PC-9 (cell line): ENCODE measurements around the gene NDP. TPM values are rescaled to one million over a fixed set of nuclear protein-coding genes. Genes with fewer than 3 reads are reported as not detected.

Experiments
- BruUV-seq: library from RNA; stranded (reverse); fragments of 400-500 nt; replicated peaks from 2 replicates; lab custom pipeline; 2021; lab: Mats Ljungman, UMichigan
- CTCF ChIA-PET: fragments of 300-600 bp; sonication (Branson Sonifier 250); formaldehyde crosslinking; loops from one replicate; lab custom pipeline; 2022; ENCODE audit warnings: antibody characterized with exemption; lab: Charles Lee
- POLR2A ChIA-PET: fragments of 300-600 bp; sonication (Branson Sonifier 250); formaldehyde crosslinking; loops from one replicate; lab custom pipeline; 2022; ENCODE audit warnings: antibody characterized with exemption; ENCODE audit not compliant: unreplicated experiment; lab: Charles Lee
- DNase-seq, 2 experiments: peaks; one replicate each; pipeline versions ENCODE4 v3.0.0 to v3.0.0-alpha.2; 2015 to 2022; ENCODE audit warnings: mixed read lengths in 1 of 2
- H2AFZ ChIP-seq: fragments of 200-600 bp; sonication (generic); 2 replicates; pipeline ENCODE4 v1.8.1; 2017; ENCODE audit warnings: antibody characterized with exemption
- H3F3A ChIP-seq: fragments of 200-600 bp; sonication (generic); 2 replicates; pipeline ENCODE4 v1.8.1; 2017; ENCODE audit warnings: antibody characterized with exemption, mild to moderate bottlenecking, low read depth; ENCODE audit not compliant: insufficient read depth
- H3K27ac ChIP-seq: fragments of 200-600 bp; sonication (generic); 2 replicates; pipeline ENCODE4 v1.6.1; 2016; ENCODE audit warnings: mixed run types
- H3K27me3 ChIP-seq: fragments of 200-600 bp; sonication (generic); 2 replicates; pipeline ENCODE4 v1.6.1; 2016; ENCODE audit warnings: low read depth, mixed run types; ENCODE audit not compliant: insufficient read depth
- H3K36me3 ChIP-seq: fragments of 200-600 bp; sonication (generic); 2 replicates; pipeline ENCODE4 v1.6.1; 2016; ENCODE audit warnings: low read depth, mixed run types
- H3K4me1 ChIP-seq: fragments of 200-600 bp; sonication (generic); replicated peaks from 2 replicates; pipeline ENCODE4 v1.6.1; 2016; ENCODE audit warnings: mixed run types; ENCODE audit not compliant: insufficient read depth
- H3K4me2 ChIP-seq: fragments of 200-600 bp; sonication (generic); 2 replicates; pipeline ENCODE4 v1.6.1; 2017; ENCODE audit warnings: mixed run types
- H3K4me3 ChIP-seq: fragments of 200-600 bp; sonication (generic); 2 replicates; pipeline ENCODE4 v1.6.1; 2016; ENCODE audit warnings: mixed run types
- H3K79me2 ChIP-seq: fragments of 200-600 bp; sonication (generic); 2 replicates; pipeline ENCODE4 v1.6.1; 2017; ENCODE audit warnings: low read depth, mixed run types
- H3K9me2 ChIP-seq: fragments of 200-600 bp; sonication (generic); 2 replicates; pipeline ENCODE4 v1.8.1; 2017; ENCODE audit warnings: mild to moderate bottlenecking; ENCODE audit not compliant: insufficient read depth
- H3K9me3 ChIP-seq: fragments of 200-600 bp; sonication (generic); 2 replicates; pipeline ENCODE4 v1.8.1; 2016; ENCODE audit warnings: low read depth; ENCODE audit not compliant: insufficient read depth
- H4K20me1 ChIP-seq: fragments of 200-600 bp; sonication (generic); 2 replicates; pipeline ENCODE4 v1.8.1; 2017; ENCODE audit not compliant: insufficient read depth
- EZH2 ChIP-seq: fragments of 200-600 bp; sonication (generic); IDR thresholded peaks from 2 replicates; pipeline ENCODE4 v1.8.0; 2017; ENCODE audit warnings: antibody characterized with exemption, low read depth
- intact Hi-C: fragments of 100-400 bp; cut with micrococcal nuclease; formaldehyde crosslinking; loops from one replicate; pipeline ENCODE4 v1.10.0; 2022; ENCODE audit not compliant: unreplicated experiment
- total RNA-seq: library from RNA; stranded (reverse); gene quantifications from 2 replicates; pipeline ENCODE4 v1.2.3, GENCODE V29; 2021
- TF ChIP-seq, protein P1 (sequence below): fragments of 200-600 bp; sonication (generic); conservative IDR thresholded peaks from 2 replicates; pipeline ENCODE4 v1.6.1; 2017; ENCODE audit warnings: mixed run types, antibody characterized with exemption, mild to moderate bottlenecking, moderate library complexity

The NDP gene
- total RNA-seq, 1 experiment from 2014 or later = not detected

GRCh38 chrX:44006081-44006480, 32.9 kb upstream of the NDP start:
- no peaks in the 10 kb centered on the region for H4K20me1 ChIP-seq
- no peak for TF ChIP-seq EZH2
- TF ChIP-seq, protein P1, sequence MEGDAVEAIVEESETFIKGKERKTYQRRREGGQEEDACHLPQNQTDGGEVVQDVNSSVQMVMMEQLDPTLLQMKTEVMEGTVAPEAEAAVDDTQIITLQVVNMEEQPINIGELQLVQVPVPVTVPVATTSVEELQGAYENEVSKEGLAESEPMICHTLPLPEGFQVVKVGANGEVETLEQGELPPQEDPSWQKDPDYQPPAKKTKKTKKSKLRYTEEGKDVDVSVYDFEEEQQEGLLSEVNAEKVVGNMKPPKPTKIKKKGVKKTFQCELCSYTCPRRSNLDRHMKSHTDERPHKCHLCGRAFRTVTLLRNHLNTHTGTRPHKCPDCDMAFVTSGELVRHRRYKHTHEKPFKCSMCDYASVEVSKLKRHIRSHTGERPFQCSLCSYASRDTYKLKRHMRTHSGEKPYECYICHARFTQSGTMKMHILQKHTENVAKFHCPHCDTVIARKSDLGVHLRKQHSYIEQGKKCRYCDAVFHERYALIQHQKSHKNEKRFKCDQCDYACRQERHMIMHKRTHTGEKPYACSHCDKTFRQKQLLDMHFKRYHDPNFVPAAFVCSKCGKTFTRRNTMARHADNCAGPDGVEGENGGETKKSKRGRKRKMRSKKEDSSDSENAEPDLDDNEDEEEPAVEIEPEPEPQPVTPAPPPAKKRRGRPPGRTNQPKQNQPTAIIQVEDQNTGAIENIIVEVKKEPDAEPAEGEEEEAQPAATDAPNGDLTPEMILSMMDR = no peak
- ChIA-PET POLR2A (no interaction called here), CTCF (no interaction called here)
- no peaks in the 10 kb centered on the region for H3K27me3 ChIP-seq
- H3K79me2 ChIP-seq = no peaks in the 10 kb centered on the region
- no TSS peak for BruUV-seq
- H3K4me3 ChIP-seq = no peak overlapping the region
- no peaks in the 10 kb centered on the region for H3K4me1 ChIP-seq
- no peak for DNase-seq
- intact Hi-C loops = no loop called here
- H3K27ac ChIP-seq = no peak overlapping the region
- H3K9me3 ChIP-seq = no peaks in the 10 kb centered on the region
- no peaks in the 10 kb centered on the region for H3K36me3 ChIP-seq
- no peak overlapping the region for H3K4me2 ChIP-seq
- no peak overlapping the region for H2AFZ ChIP-seq
- no peaks in the 10 kb centered on the region for H3K9me2 ChIP-seq
- H3F3A ChIP-seq = no peaks in the 10 kb centered on the region

- POLR2A ChIA-PET = no interaction called here
- no peaks in the 10 kb centered on the region for H3K9me2 ChIP-seq
- no peak overlapping the region for H3K27ac ChIP-seq
- H3K4me3 ChIP-seq = no peak overlapping the region
- no peak overlapping the region for H2AFZ ChIP-seq
- CTCF ChIA-PET = no interaction called here
- H3F3A ChIP-seq = no peaks in the 10 kb centered on the region
- H3K9me3 ChIP-seq = no peaks in the 10 kb centered on the region
- H4K20me1 ChIP-seq = no peaks in the 10 kb centered on the region
- no peak overlapping the region for H3K4me2 ChIP-seq
- intact Hi-C loops = no loop called here
- no peaks in the 10 kb centered on the region for H3K4me1 ChIP-seq
- no peak for DNase-seq
- H3K27me3 ChIP-seq = no peaks in the 10 kb centered on the region
- BruUV-seq = no TSS peak
- no peak for TF ChIP-seq EZH2
- TF ChIP-seq, protein P1 = no peak
- no peaks in the 10 kb centered on the region for H3K36me3 ChIP-seq
- H3K79me2 ChIP-seq = no peaks in the 10 kb centered on the region
Observed at GRCh38 chrX:44003975-44004374, 30.8 kb upstream of the NDP start.

- no peak for DNase-seq
- H2AFZ ChIP-seq = no peak overlapping the region
Observed at GRCh38 chrX:44002567-44002966, 29.4 kb upstream of the NDP start.

More at GRCh38 chrX:44002567-44002966, 29.4 kb upstream of the NDP start:
- BruUV-seq = no TSS peak
- Histone ChIP-seq H3K36me3 (no peaks in the 10 kb centered on the region), H3K9me2 (no peaks in the 10 kb centered on the region), H3K27me3 (no peaks in the 10 kb centered on the region), H3K4me1 (no peaks in the 10 kb centered on the region), H3K27ac (no peak overlapping the region), H3F3A (no peaks in the 10 kb centered on the region), H3K9me3 (no peaks in the 10 kb centered on the region), H4K20me1 (no peaks in the 10 kb centered on the region), H3K79me2 (no peaks in the 10 kb centered on the region), H3K4me2 (no peak overlapping the region), H3K4me3 (no peak overlapping the region)
- POLR2A ChIA-PET = no interaction called here
- TF ChIP-seq, protein P1 = no peak
- TF ChIP-seq EZH2 = no peak
- CTCF ChIA-PET = no interaction called here
- intact Hi-C loops = no loop called here
